K562 (cell line): ENCODE measurements around the gene BPI. TPM values are rescaled to one million over a fixed set of nuclear protein-coding genes. Genes with fewer than 3 reads are reported as not detected.

Experiments used
- ATAC-seq: fragments of 200-7000 bp; cut with Tn5 transposase; 3 replicates; pipeline ENCODE4 v1.9.1; 2020; ENCODE audit warnings: moderate library complexity
- BruUV-seq: library from RNA; stranded (reverse); fragments of 400-500 nt; replicated peaks from 2 replicates; lab custom pipeline; 2021; lab: Mats Ljungman, UMichigan
- CTCF ChIA-PET: fragments of 300-600 bp; formaldehyde crosslinking; extraction: SDS; loops from one replicate; lab custom pipeline; 2021; ENCODE audit warnings: low intra/inter-chr PET ratio; lab: Yijun Ruan, JAX
- POLR2A ChIA-PET: fragments of 300-600, 350-650 bp; sonication (Branson Sonifier 250); formaldehyde crosslinking; extraction: SDS; loops from one replicate; lab custom pipeline; 2021; ENCODE audit warnings: antibody characterized with exemption, inconsistent platforms; lab: Yijun Ruan, JAX
- DNase-seq, 4 experiments: peaks; one replicate each; pipeline versions ENCODE4 v3.0.0 to v3.0.0-alpha.2; 2011 to 2018; ENCODE audit warnings: low spot score in 3 of 4, mixed read lengths in 3 of 4; ENCODE audit errors: extremely low read depth in 1 of 4
- FAIRE-seq: peaks from 2 replicates; lab custom pipeline; 2011; peaks lifted over from hg19 to GRCh38; lab: Jason Lieb, UNC
- H2AFZ ChIP-seq: 2 replicates; pipeline ENCODE4 v1.6.0; 2011; ENCODE audit warnings: low read depth, low read length, control low read depth, inconsistent platforms
- H3K27ac ChIP-seq: fragments of 200-600 bp; 3 replicates; pipeline ENCODE4 v1.8.0; 2011; ENCODE audit warnings: low read depth, mild to moderate bottlenecking, control low read depth, inconsistent platforms, low read length, moderate library complexity, mixed read lengths; ENCODE audit errors: extremely low read depth
- H3K27me3 ChIP-seq, 2 experiments: fragments of 300-600 bp in 1 of 2; 2 replicates in 1 of 2; 3 replicates in 1 of 2; pipeline versions ENCODE4 v1.6.0 to v1.8.0; 2011; ENCODE audit warnings: inconsistent platforms in 2 of 2, low read length in 2 of 2, mild to moderate bottlenecking in 1 of 2, mixed read lengths in 1 of 2, moderate library complexity in 1 of 2; ENCODE audit not compliant: control insufficient read depth in 2 of 2, insufficient read depth in 2 of 2
- H3K36me3 ChIP-seq: fragments of 300-600 bp; 3 replicates; pipeline ENCODE4 v1.8.0; 2011; ENCODE audit warnings: mild to moderate bottlenecking, low read length, inconsistent platforms; ENCODE audit not compliant: control insufficient read depth, insufficient read depth
- H3K4me1 ChIP-seq, 2 experiments: fragments of 200-600 bp in 1 of 2; replicated peaks in 1 of 2; 2 replicates in 1 of 2; 3 replicates in 1 of 2; pipeline versions ENCODE4 v1.5.1 to v1.8.0; 2011; ENCODE audit warnings: inconsistent platforms in 2 of 2, low read length in 2 of 2, mild to moderate bottlenecking in 1 of 2, mixed read lengths in 1 of 2, moderate library complexity in 1 of 2; ENCODE audit not compliant: control insufficient read depth in 2 of 2, insufficient read depth in 2 of 2
- H3K4me2 ChIP-seq: 2 replicates; pipeline ENCODE4 v1.6.1; 2011; ENCODE audit warnings: low read length, control low read depth, inconsistent platforms, mixed read lengths; ENCODE audit not compliant: insufficient read depth
- H3K4me3 ChIP-seq: fragments of 200-600 bp; sonication (generic), shearing (Covaris generic); 2 replicates; pipeline ENCODE4 v1.5.1; 2016; ENCODE audit warnings: control low read depth, inconsistent platforms
- H3K79me2 ChIP-seq: fragments of 200-600 bp; 3 replicates; pipeline ENCODE4 v1.8.0; 2011; ENCODE audit warnings: low read length, inconsistent platforms; ENCODE audit not compliant: control insufficient read depth, insufficient read depth
- H3K9ac ChIP-seq, 2 experiments: 2 replicates each; pipeline versions ENCODE4 v1.6.0 to v1.6.1; 2011; ENCODE audit warnings: low read depth in 2 of 2, low read length in 2 of 2, control low read depth in 1 of 2, inconsistent platforms in 1 of 2, mild to moderate bottlenecking in 1 of 2, mixed read lengths in 1 of 2; ENCODE audit not compliant: insufficient read depth in 1 of 2
- H3K9me1 ChIP-seq: one replicate; pipeline ENCODE4 v1.6.0; 2011; ENCODE audit warnings: inconsistent platforms, mild to moderate bottlenecking, low read length, moderate library complexity; ENCODE audit not compliant: control insufficient read depth, insufficient read depth
- H3K9me3 ChIP-seq: replicated peaks from 2 replicates; pipeline ENCODE4 v1.5.1; 2011; ENCODE audit warnings: low read depth, low read length, inconsistent platforms; ENCODE audit not compliant: control insufficient read depth, insufficient read depth
- H4K20me1 ChIP-seq: replicated peaks from 2 replicates; pipeline ENCODE4 v1.6.1; 2011; ENCODE audit warnings: low read length, inconsistent platforms, mixed read lengths; ENCODE audit not compliant: control insufficient read depth, insufficient read depth
- BHLHE40 ChIP-seq: IDR thresholded peaks from 2 replicates; pipeline ENCODE4 v1.6.1; 2011; ENCODE audit warnings: low read length, improper control_type of control experiment
- GATAD2A ChIP-seq: fragments of 450-650 bp; IDR thresholded peaks from 2 replicates; pipeline ENCODE4 v1.6.1; 2017
- ILK ChIP-seq: fragments of 450-650 bp; IDR thresholded peaks from 2 replicates; pipeline ENCODE4 v1.6.1; 2016; ENCODE audit warnings: missing genetic modification characterization, low read depth, mild to moderate bottlenecking, missing compliant biosample characterization, moderate library complexity, borderline replicate concordance
- LARP7 ChIP-seq: fragments of 450-650 bp; IDR thresholded peaks from 2 replicates; pipeline ENCODE4 v1.6.1; 2016
- MCM5 ChIP-seq: fragments of 450-650 bp; IDR thresholded peaks from 2 replicates; pipeline ENCODE4 v1.6.1; 2016; ENCODE audit warnings: low read depth
- RBM22 ChIP-seq: fragments of 200-400 bp; formaldehyde crosslinking; IDR thresholded peaks from 2 replicates; pipeline ENCODE4 v1.6.1; 2018; ENCODE audit warnings: low read length, low read depth; ENCODE audit not compliant: poor library complexity, severe bottlenecking
- STAT5B ChIP-seq: fragments of 250-450 bp; sonication (Bioruptor Pico); IDR thresholded peaks from 2 replicates; pipeline ENCODE4 v1.8.0; 2021; ENCODE audit warnings: mild to moderate bottlenecking, inconsistent platforms
- TSC22D4 ChIP-seq: fragments of 450-650 bp; IDR thresholded peaks from 2 replicates; pipeline ENCODE4 v1.6.1; 2016; ENCODE audit warnings: missing genetic modification characterization, missing biosample characterization, control low read depth
- ZNF77 ChIP-seq: fragments of 250-450 bp; sonication (Bioruptor Pico); IDR thresholded peaks from 2 replicates; pipeline ENCODE4 v1.5.0; 2020
- WGBS: fragments of 100-300 bp; shearing (Covaris generic); methylation state at CpG from one replicate; pipeline ENCODE4 v1.1.6; 2016; ENCODE audit warnings: low coverage, mixed read lengths; ENCODE audit not compliant: insufficient coverage; ENCODE audit errors: missing lambda C conversion rate; 5-methylcytosine and 5-hydroxymethylcytosine counted together
- in situ Hi-C: fragments of 300-500 bp; cut with MboI; formaldehyde crosslinking; loops from 4 replicates; pipeline ENCODE4 v1.15.0; 2018; ENCODE audit warnings: inconsistent platforms, mixed read lengths
- intact Hi-C: fragments of 100-400 bp; cut with micrococcal nuclease; formaldehyde crosslinking; loops from 2 replicates; pipeline ENCODE4 v1.14.2; 2022
- polyA plus RNA-seq, 8 experiments: library from polyadenylated mRNA; depleted of rRNA in 4 of 8; stranded (reverse) in 5 of 8; unstranded in 3 of 8; fragments of >200 nt; fragmentation: Nextera tagmentation in 2 of 8; fragmentation: Illumina TruSeq in 1 of 8; extraction: Ambion mirVana in 2 of 8; extraction: Trizol in 1 of 8; gene quantifications; 2 replicates each; pipeline versions ENCODE4 v1.2.1 to v1.2.3, GENCODE V29; 2011 to 2014; ENCODE audit warnings: inconsistent platforms in 1 of 8, missing spikeins in 1 of 8
- total RNA-seq, 7 experiments: library from RNA; depleted of rRNA in 6 of 7; stranded (reverse); fragments of >200 nt in 6 of 7; fragmentation: Illumina TruSeq in 2 of 7; extraction: Trizol in 2 of 7; gene quantifications; 2 replicates each; pipeline versions ENCODE4 v1.2.1 to v1.2.3, GENCODE V29; 2011 to 2021; ENCODE audit warnings: low replicate concordance in 1 of 7
- TF ChIP-seq, protein P1 (sequence below): fragments of 250-450 bp; sonication (Bioruptor Pico); IDR thresholded peaks from 2 replicates; pipeline ENCODE4 v1.8.0; 2022; ENCODE audit warnings: inconsistent platforms, mild to moderate bottlenecking, moderate library complexity, borderline replicate concordance

Gene BPI
- total and polyA plus RNA-seq, 9 of the 15 experiments (the other 6 are each of a cell fraction or from before 2014, with no cell fraction given), result not detected

DNA sequence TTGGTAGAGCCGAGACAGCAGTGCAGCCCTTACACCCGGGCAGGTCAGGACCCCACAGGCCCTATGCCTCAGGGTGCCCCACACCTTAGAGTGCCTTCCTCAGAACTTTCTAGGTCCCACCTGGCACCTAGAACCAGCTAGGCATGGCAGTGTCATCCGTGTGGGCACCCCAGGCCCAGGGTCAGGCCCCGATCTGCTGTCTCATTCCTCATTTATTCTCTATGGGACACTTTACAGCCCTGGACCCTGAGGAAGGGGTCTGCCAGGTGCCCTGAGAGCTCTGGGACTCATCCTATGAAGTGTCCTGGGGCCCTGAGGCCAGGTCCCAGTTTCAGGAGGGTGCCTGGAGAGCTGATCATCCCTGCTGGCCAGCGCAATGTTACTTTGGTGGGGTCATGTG lies 8.1 kb upstream of the BPI start:
- no peak for TF ChIP-seq ILK (tag)
- no peak for TF ChIP-seq BHLHE40
- no peak for TF ChIP-seq RBM22
- TF ChIP-seq GATAD2A, result no peak
- no peak for TF ChIP-seq MCM5
- no peak for TF ChIP-seq TSC22D4 (tag)
- TF ChIP-seq STAT5B (CRISPR knock-in tag), result no peak
- no peak for TF ChIP-seq ZNF77
- TF ChIP-seq LARP7, result no peak
- TF ChIP-seq, protein P1, sequence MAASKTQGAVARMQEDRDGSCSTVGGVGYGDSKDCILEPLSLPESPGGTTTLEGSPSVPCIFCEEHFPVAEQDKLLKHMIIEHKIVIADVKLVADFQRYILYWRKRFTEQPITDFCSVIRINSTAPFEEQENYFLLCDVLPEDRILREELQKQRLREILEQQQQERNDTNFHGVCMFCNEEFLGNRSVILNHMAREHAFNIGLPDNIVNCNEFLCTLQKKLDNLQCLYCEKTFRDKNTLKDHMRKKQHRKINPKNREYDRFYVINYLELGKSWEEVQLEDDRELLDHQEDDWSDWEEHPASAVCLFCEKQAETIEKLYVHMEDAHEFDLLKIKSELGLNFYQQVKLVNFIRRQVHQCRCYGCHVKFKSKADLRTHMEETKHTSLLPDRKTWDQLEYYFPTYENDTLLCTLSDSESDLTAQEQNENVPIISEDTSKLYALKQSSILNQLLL, result no peak
- Histone ChIP-seq H3K36me3 (no peaks in the 10 kb centered on the region), H4K20me1 (peaks cover 3% of the 10 kb centered on the region; the same call in 1 of the 2 replicates), H3K27ac (no peak overlapping the region), H3K9ac (no peak overlapping the region), H3K4me1 (no peaks in the 10 kb centered on the region), H3K9me3 (no peaks in the 10 kb centered on the region), H2AFZ (no peak overlapping the region), H3K4me2 (no peak overlapping the region), H3K27me3 (peaks cover 31 to 67% of the 10 kb centered on the region in 2 experiments), H3K9me1 (no peaks in the 10 kb centered on the region), H3K79me2 (no peaks in the 10 kb centered on the region), H3K4me3 (no peak overlapping the region)
- FAIRE-seq, result no peak
- DNase-seq, result no peak
- WGBS, result 0% methylated on average over 5 of the region's 5 CpGs
- POLR2A ChIA-PET, result interaction anchor here (0.6 to 0.7 kb wide), 2 partner anchors 525 to 1910 kb away, joined by 3 read pairs; no protein-coding TSS in a partner anchor
- CTCF ChIA-PET, result no interaction called here
- ATAC-seq, result no peak
- no TSS peak for BruUV-seq
- intact Hi-C loops, result no loop called here
- in situ Hi-C loops, result no loop called here
